Neuronal stem cell (in vitro differentiated cells): ENCODE results near the gene BCL6.

Experiments used
- DNase-seq: peaks from one replicate; pipeline ENCODE4 v3.0.0-alpha.2; 2013; ENCODE audit warnings: low spot score
- H2AFZ ChIP-seq: one replicate; pipeline ENCODE4 v1.6.1; 2013; ENCODE audit warnings: mild to moderate bottlenecking, low read length, inconsistent platforms
- H2AK5ac ChIP-seq: 2 replicates; pipeline ENCODE4 v1.6.1; 2013; ENCODE audit warnings: low read depth, mild to moderate bottlenecking, inconsistent platforms, low read length, moderate library complexity, mixed read lengths
- H2BK120ac ChIP-seq: 2 replicates; pipeline ENCODE4 v1.6.1; 2013; ENCODE audit warnings: low read depth, mild to moderate bottlenecking, inconsistent platforms, low read length, moderate library complexity, mixed read lengths
- H2BK12ac ChIP-seq: one replicate; pipeline ENCODE4 v1.6.1; 2013; ENCODE audit warnings: low read length, inconsistent platforms
- H2BK15ac ChIP-seq: 2 replicates; pipeline ENCODE4 v1.6.1; 2013; ENCODE audit warnings: mild to moderate bottlenecking, low read length, inconsistent platforms, mixed read lengths
- H2BK5ac ChIP-seq: one replicate; pipeline ENCODE4 v1.6.1; 2013; ENCODE audit warnings: inconsistent platforms, mild to moderate bottlenecking, low read length, moderate library complexity
- H3K14ac ChIP-seq: one replicate; pipeline ENCODE4 v1.6.1; 2013; ENCODE audit warnings: low read length, inconsistent platforms
- H3K18ac ChIP-seq: 2 replicates; pipeline ENCODE4 v1.6.1; 2013; ENCODE audit warnings: low read length, inconsistent platforms
- H3K23ac ChIP-seq: 2 replicates; pipeline ENCODE4 v1.6.1; 2013; ENCODE audit warnings: low read depth, mild to moderate bottlenecking, mixed read lengths, low read length, inconsistent platforms; ENCODE audit not compliant: poor library complexity
- H3K27ac ChIP-seq: replicated peaks from 3 replicates; pipeline ENCODE4 v1.5.1; 2013; ENCODE audit warnings: low read length, inconsistent platforms
- H3K27me3 ChIP-seq, 3 experiments: 2 replicates each; pipeline ENCODE4 v1.6.1; 2013; ENCODE audit warnings: low read length in 3 of 3, mild to moderate bottlenecking in 2 of 3, inconsistent platforms in 1 of 3, low read depth in 1 of 3, mixed read lengths in 1 of 3, moderate library complexity in 1 of 3; ENCODE audit not compliant: control insufficient read depth in 3 of 3, insufficient read depth in 3 of 3
- H3K36me3 ChIP-seq, 2 donors: replicated peaks in 1 of 2; 2 replicates each; pipeline ENCODE4 v1.6.1; 2013; ENCODE audit warnings: low read length in 2 of 2; ENCODE audit not compliant: control insufficient read depth in 2 of 2, insufficient read depth in 2 of 2
- H3K4ac ChIP-seq: 2 replicates; pipeline ENCODE4 v1.6.1; 2013; ENCODE audit warnings: inconsistent platforms, mild to moderate bottlenecking, low read length, moderate library complexity
- H3K4me1 ChIP-seq, 2 donors: 1 replicate in 1 of 2; 2 replicates in 1 of 2; pipeline ENCODE4 v1.6.1; 2013; ENCODE audit warnings: low read length in 2 of 2, low read depth in 1 of 2; ENCODE audit not compliant: control insufficient read depth in 2 of 2, insufficient read depth in 1 of 2
- H3K4me2 ChIP-seq: one replicate; pipeline ENCODE4 v1.6.1; 2013; ENCODE audit warnings: mild to moderate bottlenecking, low read length, inconsistent platforms; ENCODE audit not compliant: insufficient read depth, poor library complexity, severe bottlenecking
- H3K4me3 ChIP-seq, 2 donors: 2 replicates each; pipeline ENCODE4 v1.5.1; 2013; ENCODE audit warnings: low read length in 2 of 2, mild to moderate bottlenecking in 2 of 2, inconsistent platforms in 1 of 2, moderate library complexity in 1 of 2
- H3K79me1 ChIP-seq: one replicate; pipeline ENCODE4 v1.6.1; 2013; ENCODE audit warnings: low read depth, mild to moderate bottlenecking, inconsistent platforms, low read length, moderate library complexity
- H3K9ac ChIP-seq: one replicate; pipeline ENCODE4 v1.6.1; 2013; ENCODE audit warnings: mild to moderate bottlenecking, low read depth, low read length, inconsistent platforms; ENCODE audit not compliant: poor library complexity
- H3K9me3 ChIP-seq, 2 donors: replicated peaks in 1 of 2; 2 replicates each; pipeline versions ENCODE3 to v1.6.1; 2013; ENCODE audit warnings: low read length in 2 of 2, mild to moderate bottlenecking in 2 of 2, inconsistent platforms in 1 of 2, low read depth in 1 of 2, mixed read lengths in 1 of 2, moderate library complexity in 1 of 2; ENCODE audit not compliant: control insufficient read depth in 2 of 2, insufficient read depth in 1 of 2
- H4K8ac ChIP-seq: one replicate; pipeline ENCODE4 v1.6.1; 2013; ENCODE audit warnings: low read depth, mild to moderate bottlenecking, inconsistent platforms, low read length, moderate library complexity
- H4K91ac ChIP-seq: one replicate; pipeline ENCODE4 v1.6.1; 2013; ENCODE audit warnings: low read length, low read depth, mild to moderate bottlenecking, inconsistent platforms; ENCODE audit not compliant: poor library complexity
- WGBS, 2 donors: extraction: QIAGEN DNeasy Blood & Tissue Kit; methylation state at CpG; one replicate each; pipeline ENCODE4 v1.1.7; 2013; ENCODE audit warnings: missing lambda C conversion rate in 2 of 2, mixed read lengths in 1 of 2; ENCODE audit not compliant: insufficient read length in 2 of 2, insufficient replicate concordance in 1 of 2; ENCODE audit errors: extremely low coverage in 2 of 2; 5-methylcytosine and 5-hydroxymethylcytosine counted together

The BCL6 gene

GRCh38 chr3:187713504-187713903 is 31.8 kb downstream of the BCL6 start:
- H3K9ac ChIP-seq: no peak overlapping the region
- no peak overlapping the region for H4K8ac ChIP-seq
- WGBS, 2 donors: no CpG with 5 or more reads among the region's 2 CpGs
- no peaks in the 10 kb centered on the region for H3K79me1 ChIP-seq
- no peak for DNase-seq
- H4K91ac ChIP-seq: no peak overlapping the region
- no peak overlapping the region for H3K4me3 ChIP-seq
- no peak overlapping the region for H3K18ac ChIP-seq
- no peak overlapping the region for H2BK120ac ChIP-seq
- H3K27ac ChIP-seq: no peak overlapping the region
- H3K4me1 ChIP-seq: no peaks in the 10 kb centered on the region
- peaks cover 0 to 5% (median 0%) of the 10 kb centered on the region in 3 experiments for H3K27me3 ChIP-seq
- H3K23ac ChIP-seq: no peak overlapping the region
- no peak overlapping the region for H2AK5ac ChIP-seq
- no peak overlapping the region for H3K14ac ChIP-seq
- H3K4me2 ChIP-seq: no peak overlapping the region
- H2BK15ac ChIP-seq: no peak overlapping the region
- no peak overlapping the region for H2AFZ ChIP-seq
- no peak overlapping the region for H3K4ac ChIP-seq
- H2BK5ac ChIP-seq: no peak overlapping the region
- H3K36me3 ChIP-seq: no peaks in the 10 kb centered on the region
- no peak overlapping the region for H2BK12ac ChIP-seq
- no peaks in the 10 kb centered on the region for H3K9me3 ChIP-seq

- H3K9ac ChIP-seq: no peak overlapping the region
- H2BK15ac ChIP-seq: no peak overlapping the region
- H2AK5ac ChIP-seq: no peak overlapping the region
- H2BK120ac ChIP-seq: no peak overlapping the region
- no peak overlapping the region for H3K18ac ChIP-seq
- no peak overlapping the region for H3K23ac ChIP-seq
- no peak overlapping the region for H3K27ac ChIP-seq
- H3K27me3 ChIP-seq: no peaks in the 10 kb centered on the region
- WGBS, 2 donors: no CpG with 5 or more reads among the region's 4 CpGs
- H3K79me1 ChIP-seq: no peaks in the 10 kb centered on the region
- no peak overlapping the region for H4K91ac ChIP-seq
- no peak for DNase-seq
- no peak overlapping the region for H3K4ac ChIP-seq
- H3K4me2 ChIP-seq: no peak overlapping the region
- H3K36me3 ChIP-seq: no peaks in the 10 kb centered on the region
- H3K14ac ChIP-seq: no peak overlapping the region
- no peaks in the 10 kb centered on the region for H3K9me3 ChIP-seq
- H4K8ac ChIP-seq: no peak overlapping the region
- no peak overlapping the region for H2BK5ac ChIP-seq
- H3K4me3 ChIP-seq: no peak overlapping the region
- no peak overlapping the region for H2AFZ ChIP-seq
- no peak overlapping the region for H2BK12ac ChIP-seq
- H3K4me1 ChIP-seq: no peaks in the 10 kb centered on the region
Measured at GRCh38 chr3:187709155-187709554, 36.1 kb downstream of the BCL6 start.

DNA sequence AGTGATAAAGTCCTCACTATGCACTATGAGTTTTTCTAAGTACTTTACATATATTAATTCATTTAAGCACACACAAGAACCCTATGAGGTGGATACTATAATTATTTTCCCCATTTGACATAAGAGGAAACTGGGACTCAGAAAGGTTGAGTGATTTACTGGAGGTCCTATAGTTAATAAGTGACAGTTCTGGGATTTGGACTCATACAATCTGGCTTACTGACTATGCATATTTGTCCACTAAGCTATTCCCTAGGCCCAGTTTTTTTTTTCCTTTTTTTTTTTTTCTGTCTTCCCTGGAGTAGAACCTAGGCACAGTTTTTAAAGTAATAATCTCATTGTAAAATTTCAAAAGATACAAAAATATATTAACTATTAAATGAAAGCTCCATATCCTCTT is 36.6 kb downstream of the BCL6 start:
- no peaks in the 10 kb centered on the region for H3K27me3 ChIP-seq
- H2AFZ ChIP-seq: no peak overlapping the region
- H3K36me3 ChIP-seq: no peaks in the 10 kb centered on the region
- H4K91ac ChIP-seq: no peak overlapping the region
- H3K9me3 ChIP-seq: no peaks in the 10 kb centered on the region
- no peaks in the 10 kb centered on the region for H3K4me1 ChIP-seq
- H4K8ac ChIP-seq: no peak overlapping the region
- no peak overlapping the region for H2BK15ac ChIP-seq
- H2BK120ac ChIP-seq: no peak overlapping the region
- H3K23ac ChIP-seq: no peak overlapping the region
- H3K18ac ChIP-seq: no peak overlapping the region
- H3K79me1 ChIP-seq: no peaks in the 10 kb centered on the region
- DNase-seq: no peak
- no peak overlapping the region for H3K27ac ChIP-seq
- H3K4ac ChIP-seq: no peak overlapping the region
- H3K9ac ChIP-seq: no peak overlapping the region
- no peak overlapping the region for H2BK12ac ChIP-seq
- H3K14ac ChIP-seq: no peak overlapping the region
- no peak overlapping the region for H3K4me3 ChIP-seq
- no peak overlapping the region for H3K4me2 ChIP-seq
- no peak overlapping the region for H2AK5ac ChIP-seq
- no peak overlapping the region for H2BK5ac ChIP-seq

DNA sequence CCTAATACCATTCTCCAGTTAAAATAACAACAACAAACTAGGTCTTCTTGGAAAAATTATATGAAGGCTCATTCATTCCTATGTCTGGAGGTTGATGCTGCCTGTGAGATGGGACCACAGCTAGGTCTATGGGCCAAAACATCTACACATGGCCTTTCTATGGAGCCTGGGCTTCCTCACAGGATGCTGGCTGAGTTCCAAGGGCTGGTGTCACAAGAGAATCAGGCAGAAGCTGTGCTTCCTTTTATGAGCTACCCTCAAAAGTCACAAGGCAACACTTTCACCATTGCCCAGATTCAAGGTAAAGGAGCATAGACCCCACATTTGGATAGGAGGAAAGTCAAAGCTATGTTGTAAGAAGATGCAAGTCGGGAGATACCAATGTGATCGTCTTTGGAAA is 38.3 kb downstream of the BCL6 start:
- H3K4me3 ChIP-seq: no peak overlapping the region
- no peak overlapping the region for H4K91ac ChIP-seq
- WGBS, 2 donors: no CpG with 5 or more reads among the region's 2 CpGs

More for the DNA sequence above, 38.3 kb downstream of the BCL6 start:
- Histone ChIP-seq H3K9ac (no peak overlapping the region), H3K4me1 (no peaks in the 10 kb centered on the region), H3K4me2 (no peak overlapping the region), H2AFZ (no peak overlapping the region), H2BK120ac (no peak overlapping the region), H2BK12ac (no peak overlapping the region), H3K4ac (no peak overlapping the region), H3K27me3 (peaks cover 0 to 3% (median 0%) of the 10 kb centered on the region in 3 experiments), H2AK5ac (no peak overlapping the region), H3K14ac (no peak overlapping the region), H3K27ac (no peak overlapping the region), H3K36me3 (no peaks in the 10 kb centered on the region), H3K23ac (no peak overlapping the region), H2BK5ac (no peak overlapping the region), H2BK15ac (no peak overlapping the region), H4K8ac (no peak overlapping the region), H3K9me3 (no peaks in the 10 kb centered on the region), H3K79me1 (no peaks in the 10 kb centered on the region), H3K18ac (no peak overlapping the region)
- DNase-seq: no peak
